A549 (cell line): ENCODE results near the gene SEC24A. TPM values are rescaled to one million over a fixed set of nuclear protein-coding genes. Genes with fewer than 3 reads are reported as not detected.

Experiments
- ATAC-seq, 2 experiments: fragments of 200-7000 bp in 1 of 2; fragments of >200 bp in 1 of 2; cut with Nextera tagmentation in 1 of 2; cut with Tn5 transposase in 1 of 2; 3 replicates each; pipeline versions ENCODE4 v1.8.0 to v1.9.1; 2018 to 2020; ENCODE audit warnings: mild to moderate bottlenecking in 1 of 2, moderate library complexity in 1 of 2
- CTCF ChIA-PET: fragments of 300-600 bp; sonication (Branson Sonifier 250); formaldehyde crosslinking; extraction: SDS; loops from one replicate; lab custom pipeline; 2021; ENCODE audit warnings: antibody characterized with exemption, inconsistent platforms; lab: Yijun Ruan, JAX
- POLR2A ChIA-PET: fragments of 350-600 bp; formaldehyde crosslinking; extraction: SDS; loops from one replicate; lab custom pipeline; 2021; ENCODE audit warnings: antibody characterized with exemption, inconsistent platforms; lab: Yijun Ruan, JAX
- DNase-seq, 2 experiments: peaks; one replicate each; pipeline versions ENCODE4 v3.0.0 to v3.0.0-alpha.2; 2011 to 2016; ENCODE audit warnings: low read depth in 1 of 2, low spot score in 1 of 2
- FAIRE-seq: peaks from 2 replicates; lab custom pipeline; 2011; peaks lifted over from hg19 to GRCh38; lab: Jason Lieb, UNC
- H3K27ac ChIP-seq, 2 experiments: fragments of >200 bp; sonication (Bioruptor Twin); formaldehyde crosslinking; 3 replicates each; pipeline ENCODE4 v1.5.1; 2016 to 2017
- H3K4me1 ChIP-seq: fragments of >200 bp; sonication (Bioruptor Twin); formaldehyde crosslinking; 3 replicates; pipeline ENCODE4 v1.6.1; 2016
- H3K4me2 ChIP-seq: fragments of >200 bp; sonication (Bioruptor Twin); formaldehyde crosslinking; 3 replicates; pipeline ENCODE4 v1.6.1; 2016
- H3K4me3 ChIP-seq: fragments of >200 bp; sonication (Bioruptor Twin); formaldehyde crosslinking; 3 replicates; pipeline ENCODE4 v1.5.1; 2016
- H3K9me3 ChIP-seq: fragments of >200 bp; sonication (Bioruptor Twin); formaldehyde crosslinking; 3 replicates; pipeline ENCODE4 v1.6.1; 2016
- BHLHE40 ChIP-seq: IDR thresholded peaks from 2 replicates; pipeline ENCODE4 v1.6.1; 2012; ENCODE audit warnings: low read depth, low read length, inconsistent platforms
- CEBPB ChIP-seq, 2 experiments: fragments of >200 bp in 1 of 2; sonication (Bioruptor Twin) in 1 of 2; formaldehyde crosslinking in 1 of 2; IDR thresholded peaks; 2 replicates each; pipeline ENCODE4 v1.6.1; 2012 to 2016
- EHMT2 ChIP-seq: fragments of 200-600 bp; sonication (generic); IDR thresholded peaks from 2 replicates; pipeline ENCODE4 v1.6.1; 2016; ENCODE audit warnings: antibody characterized with exemption, low read depth, mild to moderate bottlenecking, moderate library complexity
- ESRRA ChIP-seq: fragments of 150-350 bp; IDR thresholded peaks from 2 replicates; pipeline ENCODE4 v1.6.1; 2014; ENCODE audit warnings: mild to moderate bottlenecking, low read length, borderline replicate concordance
- FOSB ChIP-seq: fragments of 250-450 bp; sonication (Bioruptor Pico); IDR thresholded peaks from 2 replicates; pipeline ENCODE4 v1.5.0; 2020; ENCODE audit warnings: mild to moderate bottlenecking, moderate library complexity
- HEYL ChIP-seq: fragments of 250-450 bp; sonication (Bioruptor Pico); IDR thresholded peaks from 2 replicates; pipeline ENCODE4 v1.8.0; 2021; ENCODE audit warnings: mild to moderate bottlenecking, moderate library complexity
- KDM1A ChIP-seq: fragments of 200-600 bp; sonication (generic); IDR thresholded peaks from 2 replicates; pipeline ENCODE4 v1.6.1; 2016; ENCODE audit warnings: low read depth, mild to moderate bottlenecking
- KDM5A ChIP-seq: fragments of 200-600 bp; sonication (generic); IDR thresholded peaks from 2 replicates; pipeline ENCODE4 v1.6.1; 2016; ENCODE audit warnings: antibody characterized with exemption, mild to moderate bottlenecking
- MAFK ChIP-seq: fragments of 450-650 bp; IDR thresholded peaks from 2 replicates; pipeline ENCODE4 v1.6.1; 2014; ENCODE audit not compliant: partially characterized antibody
- MAZ ChIP-seq: fragments of 150-350 bp; IDR thresholded peaks from 2 replicates; pipeline ENCODE4 v1.6.1; 2014; ENCODE audit warnings: antibody characterized with exemption, low read depth, low read length, borderline replicate concordance
- NFE2L2 ChIP-seq: fragments of 150-350 bp; conservative IDR thresholded peaks from 2 replicates; pipeline ENCODE4 v1.6.1; 2014; ENCODE audit warnings: low read length
- POLR2A ChIP-seq: IDR thresholded peaks from 2 replicates; pipeline ENCODE4 v1.6.1; 2012; ENCODE audit warnings: mild to moderate bottlenecking, low read length
- RARB ChIP-seq: fragments of 250-450 bp; sonication (Bioruptor Pico); IDR thresholded peaks from 2 replicates; pipeline ENCODE4 v1.8.0; 2021; ENCODE audit warnings: mild to moderate bottlenecking, moderate library complexity
- RNF2 ChIP-seq: fragments of 200-600 bp; sonication (generic); IDR thresholded peaks from 2 replicates; pipeline ENCODE4 v1.6.1; 2016; ENCODE audit warnings: low read depth, mild to moderate bottlenecking, antibody characterized with exemption, moderate library complexity, borderline replicate concordance
- SMC3 ChIP-seq: fragments of >200 bp; sonication (Bioruptor Twin); formaldehyde crosslinking; IDR thresholded peaks from 3 replicates; pipeline ENCODE4 v1.6.1; 2018; ENCODE audit warnings: inconsistent platforms
- TFCP2L1 ChIP-seq: fragments of 250-450 bp; sonication (Bioruptor Pico); IDR thresholded peaks from 2 replicates; pipeline ENCODE4 v1.5.0; 2021; ENCODE audit warnings: mild to moderate bottlenecking
- TP53 ChIP-seq: fragments of 250-450 bp; sonication (Bioruptor Pico); IDR thresholded peaks from 2 replicates; pipeline ENCODE4 v1.5.0; 2021; ENCODE audit warnings: mild to moderate bottlenecking, moderate library complexity
- ZFP36 ChIP-seq: fragments of 450-650 bp; IDR thresholded peaks from 2 replicates; pipeline ENCODE4 v1.6.1; 2014; ENCODE audit warnings: borderline replicate concordance; ENCODE audit not compliant: partially characterized antibody
- ZSCAN20 ChIP-seq: fragments of 250-450 bp; sonication (Bioruptor Pico); IDR thresholded peaks from 2 replicates; pipeline ENCODE4 v1.8.0; 2022; ENCODE audit warnings: mild to moderate bottlenecking, moderate library complexity
- WGBS: methylation state at CpG from one replicate; pipeline ENCODE4 v1.1.6; 2017; ENCODE audit errors: missing lambda C conversion rate; 5-methylcytosine and 5-hydroxymethylcytosine counted together
- polyA plus RNA-seq, 4 experiments: library from polyadenylated mRNA; depleted of rRNA in 3 of 4; stranded (reverse); fragments of >200 nt; fragmentation: RNase III in 1 of 4; extraction: RNeasy Plus Mini Kit Qiagen cat#74134 plus additional on column Dnase treatment in 1 of 4; gene quantifications; 2 replicates in 3 of 4; 3 replicates in 1 of 4; pipeline ENCODE4 v1.2.3, GENCODE V29; 2011 to 2017
- TF ChIP-seq, protein P1 (sequence below): fragments of >200 bp; sonication (Bioruptor Twin); formaldehyde crosslinking; IDR thresholded peaks from 2 replicates; pipeline ENCODE4 v1.6.1; 2016
- TF ChIP-seq, protein P2 (sequence below): IDR thresholded peaks from 2 replicates; pipeline ENCODE4 v1.6.1; 2012; ENCODE audit warnings: low read depth, borderline replicate concordance
- TF ChIP-seq, protein P3 (sequence below): fragments of 450-650 bp; IDR thresholded peaks from 2 replicates; pipeline ENCODE4 v1.6.1; 2014; ENCODE audit warnings: antibody characterized with exemption
- TF ChIP-seq, protein P4 (sequence below): fragments of 250-450 bp; sonication (Bioruptor Pico); IDR thresholded peaks from 2 replicates; pipeline ENCODE4 v1.5.0; 2021; ENCODE audit warnings: mild to moderate bottlenecking, moderate library complexity, borderline replicate concordance
- TF ChIP-seq, protein P5 (sequence below): fragments of 200-600 bp; sonication (generic); IDR thresholded peaks from 2 replicates; pipeline ENCODE4 v1.6.1; 2016; ENCODE audit warnings: antibody characterized with exemption, mild to moderate bottlenecking, moderate library complexity

The SEC24A gene
- polyA plus RNA-seq, 2 of the 4 experiments (the other 2 are of a cell fraction): 11.6 to 23.6 TPM

DNA sequence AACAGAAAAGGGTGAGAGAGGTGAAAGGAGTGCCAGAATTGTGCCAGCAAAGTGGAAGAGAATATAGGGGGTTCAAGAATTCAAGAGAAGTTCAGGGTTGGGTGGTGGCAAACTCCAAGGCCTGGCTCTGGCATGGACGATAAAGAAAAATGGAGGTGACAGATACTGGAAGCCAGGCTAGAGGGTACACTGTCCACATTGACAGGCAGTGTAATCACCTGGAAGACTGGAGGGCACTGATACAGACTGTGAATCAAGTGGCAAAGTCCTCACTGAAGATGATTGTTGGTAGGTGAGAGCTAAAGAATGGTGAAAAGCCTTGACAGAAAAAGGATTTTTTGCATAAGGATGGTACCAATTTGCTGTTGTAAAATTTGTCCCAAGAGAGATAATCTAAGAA, 23.0 kb upstream of the SEC24A start (continued):
- TF ChIP-seq RNF2: no peak
- TF ChIP-seq POLR2A: no peak
- TF ChIP-seq, protein P1, sequence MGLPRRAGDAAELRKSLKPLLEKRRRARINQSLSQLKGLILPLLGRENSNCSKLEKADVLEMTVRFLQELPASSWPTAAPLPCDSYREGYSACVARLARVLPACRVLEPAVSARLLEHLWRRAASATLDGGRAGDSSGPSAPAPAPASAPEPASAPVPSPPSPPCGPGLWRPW: no peak
- TF ChIP-seq HEYL (CRISPR knock-in tag): no peak

DNA sequence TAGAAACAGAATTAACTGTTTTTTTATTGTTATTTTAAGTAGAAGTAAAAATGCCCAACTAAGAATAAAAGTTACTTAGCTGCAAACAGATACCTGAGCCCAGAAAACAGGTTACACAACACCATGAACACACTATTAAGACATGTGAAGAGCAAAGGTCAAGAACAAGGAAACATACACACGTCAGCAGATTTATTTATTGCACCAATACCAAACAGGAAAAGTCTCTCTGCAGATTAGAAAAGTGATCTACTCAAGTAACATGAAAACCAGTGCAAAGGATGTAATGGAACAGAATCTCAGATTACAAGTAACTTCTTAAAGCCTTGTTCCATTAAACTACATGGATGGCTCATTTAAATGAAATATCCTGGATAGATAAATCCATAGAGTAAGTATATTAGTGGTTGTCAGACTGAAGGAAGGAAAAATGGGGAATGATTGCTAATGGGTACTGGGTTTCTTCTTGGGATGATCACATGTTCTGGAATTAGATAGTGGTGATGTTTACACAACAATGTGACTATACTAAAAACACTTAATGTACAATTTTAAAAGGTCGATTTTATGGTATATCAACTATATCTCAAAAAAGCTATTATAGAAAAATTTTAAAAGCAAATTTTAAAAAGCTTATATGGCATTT, 22.1 kb upstream of the SEC24A start:
- peak; percentile 50 to 51; a peak in 3 of 6 replicates for ATAC-seq
- ChIA-PET POLR2A (interaction anchor here (0.7 kb wide), 2 partner anchors 99 to 278 kb away, joined by 4 to 7 read pairs; no protein-coding TSS in a partner anchor), CTCF (no interaction called here)
- TF ChIP-seq, protein P2, sequence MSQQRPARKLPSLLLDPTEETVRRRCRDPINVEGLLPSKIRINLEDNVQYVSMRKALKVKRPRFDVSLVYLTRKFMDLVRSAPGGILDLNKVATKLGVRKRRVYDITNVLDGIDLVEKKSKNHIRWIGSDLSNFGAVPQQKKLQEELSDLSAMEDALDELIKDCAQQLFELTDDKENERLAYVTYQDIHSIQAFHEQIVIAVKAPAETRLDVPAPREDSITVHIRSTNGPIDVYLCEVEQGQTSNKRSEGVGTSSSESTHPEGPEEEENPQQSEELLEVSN: no peak
- TF ChIP-seq CEBPB (IDR thresholded peaks at IDR 0.05) (peak; percentile 33 to 39; a peak in 1 of 4 replicates), TP53 (CRISPR knock-in tag) (no peak), KDM5A (no peak), MAFK (peak; percentile 98)
- peak in 1 of 2 experiments; percentile 51 for DNase-seq
- FAIRE-seq: no peak
- Histone ChIP-seq H3K4me3 (no peak overlapping the region), H3K9me3 (no peaks in the 10 kb centered on the region), H3K27ac (no peak overlapping the region), H3K4me1 (peaks cover 11% of the 10 kb centered on the region), H3K4me2 (peak overlapping the region; percentile 54; the same call in 2 of the 3 replicates)
- 16% methylated on average over 2 of the region's 2 CpGs for WGBS

DNA sequence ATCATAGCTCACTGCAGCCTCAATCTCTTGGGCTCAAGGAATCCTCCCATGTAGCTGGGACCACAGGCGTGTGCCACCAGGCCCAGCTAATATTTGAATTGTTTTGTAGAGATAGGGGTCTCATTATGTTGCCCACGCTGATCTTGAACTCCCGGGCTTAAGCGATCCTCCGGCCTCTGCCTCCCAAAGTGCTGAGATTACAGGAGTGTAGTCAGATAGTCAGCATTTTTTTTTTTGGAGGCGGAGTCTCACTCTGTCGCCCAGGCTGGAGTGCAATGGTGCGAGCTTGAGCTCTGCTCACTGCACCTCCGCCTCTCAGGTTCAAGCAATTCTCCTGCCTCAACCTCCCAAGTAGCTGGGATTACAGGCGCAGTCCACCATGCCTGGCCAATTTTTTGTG, 14.4 kb upstream of the SEC24A start:
- no peak overlapping the region for H3K4me3 ChIP-seq
- DNase-seq: no peak
- FAIRE-seq: no peak
- POLR2A ChIA-PET: interaction anchor here (1.1 kb wide), 1 partner anchor 9 kb away, joined by 8 read pairs; no protein-coding TSS in a partner anchor
- no peak for TF ChIP-seq EHMT2
- no peak for TF ChIP-seq RARB (CRISPR knock-in tag)
- no peak for TF ChIP-seq MAFK
- no peak for TF ChIP-seq ESRRA
- TF ChIP-seq, protein P3, sequence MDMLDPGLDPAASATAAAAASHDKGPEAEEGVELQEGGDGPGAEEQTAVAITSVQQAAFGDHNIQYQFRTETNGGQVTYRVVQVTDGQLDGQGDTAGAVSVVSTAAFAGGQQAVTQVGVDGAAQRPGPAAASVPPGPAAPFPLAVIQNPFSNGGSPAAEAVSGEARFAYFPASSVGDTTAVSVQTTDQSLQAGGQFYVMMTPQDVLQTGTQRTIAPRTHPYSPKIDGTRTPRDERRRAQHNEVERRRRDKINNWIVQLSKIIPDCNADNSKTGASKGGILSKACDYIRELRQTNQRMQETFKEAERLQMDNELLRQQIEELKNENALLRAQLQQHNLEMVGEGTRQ: no peak
- no peak for TF ChIP-seq BHLHE40
- TF ChIP-seq, protein P2: no peak
- TF ChIP-seq, protein P4, sequence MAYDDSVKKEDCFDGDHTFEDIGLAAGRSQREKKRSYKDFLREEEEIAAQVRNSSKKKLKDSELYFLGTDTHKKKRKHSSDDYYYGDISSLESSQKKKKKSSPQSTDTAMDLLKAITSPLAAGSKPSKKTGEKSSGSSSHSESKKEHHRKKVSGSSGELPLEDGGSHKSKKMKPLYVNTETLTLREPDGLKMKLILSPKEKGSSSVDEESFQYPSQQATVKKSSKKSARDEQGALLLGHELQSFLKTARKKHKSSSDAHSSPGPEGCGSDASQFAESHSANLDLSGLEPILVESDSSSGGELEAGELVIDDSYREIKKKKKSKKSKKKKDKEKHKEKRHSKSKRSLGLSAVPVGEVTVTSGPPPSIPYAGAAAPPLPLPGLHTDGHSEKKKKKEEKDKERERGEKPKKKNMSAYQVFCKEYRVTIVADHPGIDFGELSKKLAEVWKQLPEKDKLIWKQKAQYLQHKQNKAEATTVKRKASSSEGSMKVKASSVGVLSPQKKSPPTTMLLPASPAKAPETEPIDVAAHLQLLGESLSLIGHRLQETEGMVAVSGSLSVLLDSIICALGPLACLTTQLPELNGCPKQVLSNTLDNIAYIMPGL (CRISPR knock-in tag): no peak
- no peak for TF ChIP-seq ZSCAN20 (CRISPR knock-in tag)
- TF ChIP-seq NFE2L2: no peak
- no peak for TF ChIP-seq KDM1A
- no peak for TF ChIP-seq FOSB (CRISPR knock-in tag)
- no peak for TF ChIP-seq SMC3
- TF ChIP-seq, protein P5, sequence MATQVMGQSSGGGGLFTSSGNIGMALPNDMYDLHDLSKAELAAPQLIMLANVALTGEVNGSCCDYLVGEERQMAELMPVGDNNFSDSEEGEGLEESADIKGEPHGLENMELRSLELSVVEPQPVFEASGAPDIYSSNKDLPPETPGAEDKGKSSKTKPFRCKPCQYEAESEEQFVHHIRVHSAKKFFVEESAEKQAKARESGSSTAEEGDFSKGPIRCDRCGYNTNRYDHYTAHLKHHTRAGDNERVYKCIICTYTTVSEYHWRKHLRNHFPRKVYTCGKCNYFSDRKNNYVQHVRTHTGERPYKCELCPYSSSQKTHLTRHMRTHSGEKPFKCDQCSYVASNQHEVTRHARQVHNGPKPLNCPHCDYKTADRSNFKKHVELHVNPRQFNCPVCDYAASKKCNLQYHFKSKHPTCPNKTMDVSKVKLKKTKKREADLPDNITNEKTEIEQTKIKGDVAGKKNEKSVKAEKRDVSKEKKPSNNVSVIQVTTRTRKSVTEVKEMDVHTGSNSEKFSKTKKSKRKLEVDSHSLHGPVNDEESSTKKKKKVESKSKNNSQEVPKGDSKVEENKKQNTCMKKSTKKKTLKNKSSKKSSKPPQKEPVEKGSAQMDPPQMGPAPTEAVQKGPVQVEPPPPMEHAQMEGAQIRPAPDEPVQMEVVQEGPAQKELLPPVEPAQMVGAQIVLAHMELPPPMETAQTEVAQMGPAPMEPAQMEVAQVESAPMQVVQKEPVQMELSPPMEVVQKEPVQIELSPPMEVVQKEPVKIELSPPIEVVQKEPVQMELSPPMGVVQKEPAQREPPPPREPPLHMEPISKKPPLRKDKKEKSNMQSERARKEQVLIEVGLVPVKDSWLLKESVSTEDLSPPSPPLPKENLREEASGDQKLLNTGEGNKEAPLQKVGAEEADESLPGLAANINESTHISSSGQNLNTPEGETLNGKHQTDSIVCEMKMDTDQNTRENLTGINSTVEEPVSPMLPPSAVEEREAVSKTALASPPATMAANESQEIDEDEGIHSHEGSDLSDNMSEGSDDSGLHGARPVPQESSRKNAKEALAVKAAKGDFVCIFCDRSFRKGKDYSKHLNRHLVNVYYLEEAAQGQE: no peak
- TF ChIP-seq MAZ: no peak
- TF ChIP-seq ZFP36: no peak
- no peak for TF ChIP-seq TFCP2L1 (CRISPR knock-in tag)
- TF ChIP-seq CEBPB (IDR thresholded peaks at IDR 0.05): no peak
- TF ChIP-seq, all 56 proteins: peak for 0
- Histone ChIP-seq H3K4me1 (no peaks in the 10 kb centered on the region; the same call in 2 of the 3 replicates), H3K4me2 (no peak overlapping the region), H3K9me3 (no peaks in the 10 kb centered on the region), H3K27ac (no peak overlapping the region)
- CTCF ChIA-PET: interaction anchor here (1.0 to 1.4 kb wide), 2 partner anchors 9 to 19 kb away, joined by 3 to 4 read pairs; no protein-coding TSS in a partner anchor
- WGBS: 90% methylated on average over 10 of the region's 10 CpGs
- ATAC-seq: no peak
